ENCODE measurements around the gene RMDN2.
"Not testable (repeated sequence)": the region's sequence is repeated elsewhere in the genome, so short reads cannot be mapped to it uniquely, and the experiment has no call there.

RMDN2 gene

DNA sequence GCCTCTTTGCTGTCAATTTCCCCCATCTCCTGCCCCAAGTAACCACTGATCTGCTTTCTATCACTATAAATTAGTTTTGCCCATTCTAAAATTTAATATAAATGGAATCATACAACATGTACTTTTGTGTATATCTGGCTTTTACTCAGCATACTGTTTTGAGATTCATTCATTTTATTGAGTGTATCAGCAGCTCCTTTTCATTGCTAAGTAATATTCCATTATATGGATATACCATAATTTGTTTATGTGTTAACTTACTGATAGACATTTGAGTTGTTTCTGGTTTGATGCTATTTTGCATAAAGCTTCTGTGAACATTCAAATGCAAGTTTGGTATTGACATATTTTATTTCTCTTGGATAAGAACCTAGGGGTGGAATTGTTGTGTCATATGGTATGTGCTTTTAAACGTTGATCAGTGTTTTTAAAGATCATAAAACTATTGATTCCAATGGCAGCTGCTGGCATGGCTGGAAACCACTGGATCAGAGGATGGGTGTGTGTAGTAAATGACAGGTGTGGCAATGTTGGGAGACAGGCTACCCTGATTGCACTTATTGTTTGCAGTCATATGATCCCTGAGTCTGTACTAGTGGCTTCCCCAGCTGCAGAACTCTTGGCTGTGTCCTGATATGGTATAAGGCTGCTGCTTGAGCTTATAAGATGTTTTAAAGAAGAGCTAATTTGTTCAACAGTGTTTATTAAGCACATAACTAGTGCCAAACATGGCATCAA is 75.6 kb downstream of the RMDN2 start:
- no peak for DNase-seq

GRCh38 chr2:38010187-38010586 is 85.1 kb downstream of the RMDN2 start:
- not testable (repeated sequence) for DNase-seq

DNA sequence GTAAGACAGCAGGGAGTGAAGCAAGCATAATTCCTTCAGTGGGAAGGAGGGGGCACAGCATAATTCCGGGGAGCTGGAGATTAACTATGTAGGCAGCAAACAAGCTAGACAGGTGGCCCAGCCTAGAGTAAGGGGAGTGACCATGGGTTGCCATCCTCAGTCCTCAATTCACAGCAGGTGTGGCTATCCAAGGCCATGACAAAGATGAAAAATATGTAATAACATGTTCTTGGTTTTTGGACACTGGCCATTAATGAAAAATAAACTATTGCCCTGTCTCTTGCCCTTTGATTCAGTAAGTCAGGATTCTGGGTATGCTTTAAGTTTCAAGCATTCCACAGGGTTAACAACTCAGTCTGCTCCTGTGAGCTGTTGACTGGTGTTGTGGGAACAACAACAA is 85.9 kb downstream of the RMDN2 start:
- no peak for DNase-seq

GRCh38 chr2:38013158-38013752 is 88.2 kb downstream of the RMDN2 start:
- no peak for DNase-seq

DNA sequence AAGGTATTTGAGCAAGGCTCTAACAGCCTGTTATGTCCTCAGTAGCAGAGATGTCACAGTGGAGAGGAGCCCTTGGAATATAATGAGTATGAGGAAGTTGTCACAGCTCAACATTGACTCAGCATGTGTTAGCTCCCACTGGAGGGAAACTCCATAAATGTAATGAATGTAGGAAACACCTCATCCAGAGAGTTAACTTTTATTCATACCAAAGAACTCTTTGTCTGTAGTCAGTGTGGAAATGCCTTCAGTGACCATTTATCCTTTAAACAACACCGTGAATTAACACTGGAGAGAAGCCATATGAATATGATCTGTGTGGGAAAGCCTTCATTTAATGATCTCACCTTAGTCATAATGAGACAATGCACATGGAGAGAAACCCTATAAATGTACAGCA is 91.1 kb downstream of the RMDN2 start:
- DNase-seq: no peak

GRCh38 chr2:38017836-38018235 is 92.7 kb downstream of the RMDN2 start:
- DNase-seq: no peak

DNA sequence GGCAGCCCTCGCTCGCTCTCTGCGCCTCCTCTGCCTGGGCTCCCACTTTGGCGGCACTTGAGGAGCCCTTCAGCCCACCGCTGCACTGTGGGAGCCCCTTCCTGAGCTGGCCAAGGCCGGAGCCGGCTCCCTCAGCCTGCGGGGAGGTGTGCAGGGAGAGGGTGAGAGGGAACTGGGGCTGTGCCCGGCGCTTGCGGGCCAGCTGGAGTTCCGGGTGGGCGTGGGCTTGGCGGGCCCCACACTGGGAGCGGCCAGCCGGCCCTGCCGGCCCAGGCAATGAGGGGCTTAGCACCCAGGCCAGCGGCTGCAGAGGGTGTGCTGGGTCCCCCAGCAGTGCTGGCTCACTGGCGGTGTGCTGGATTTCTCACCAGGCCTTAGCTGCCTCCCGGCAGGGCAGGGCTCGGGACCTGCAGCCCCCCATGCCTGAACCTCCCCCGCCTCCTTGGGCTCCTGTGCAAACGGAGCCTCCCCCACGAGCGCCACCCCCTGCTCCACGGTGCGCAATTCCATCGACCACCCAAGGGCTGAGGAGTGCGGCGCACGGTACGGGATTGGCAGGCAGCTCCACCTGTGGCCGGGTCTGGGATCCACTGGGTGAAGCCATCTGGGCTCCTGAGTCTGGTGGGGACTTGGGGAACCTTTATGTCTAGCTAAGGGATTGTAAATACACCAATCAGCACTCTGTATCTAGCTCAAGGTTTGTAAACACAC is 95.4 kb downstream of the RMDN2 start:
- DNase-seq: not testable (repeated sequence)

DNA sequence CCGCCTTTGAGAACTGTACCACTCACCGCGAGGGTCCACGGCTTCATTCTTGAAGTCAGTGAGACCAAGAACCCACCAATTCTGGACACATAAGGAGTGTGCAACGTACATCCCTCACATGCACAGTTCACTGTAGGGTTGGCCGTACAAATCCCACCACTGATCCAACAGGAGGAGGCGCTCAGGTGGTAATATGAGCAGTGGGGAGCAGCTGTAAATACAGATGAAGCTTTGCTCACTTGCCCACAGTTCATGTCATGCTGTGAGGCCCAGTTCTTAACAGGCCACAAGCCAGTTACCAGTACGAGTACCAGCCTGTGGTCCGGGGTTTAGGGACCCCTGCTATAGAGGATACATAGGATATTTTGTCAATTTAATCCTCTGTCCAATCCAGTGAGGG is 96.5 kb downstream of the RMDN2 start:
- DNase-seq: no peak

DNA sequence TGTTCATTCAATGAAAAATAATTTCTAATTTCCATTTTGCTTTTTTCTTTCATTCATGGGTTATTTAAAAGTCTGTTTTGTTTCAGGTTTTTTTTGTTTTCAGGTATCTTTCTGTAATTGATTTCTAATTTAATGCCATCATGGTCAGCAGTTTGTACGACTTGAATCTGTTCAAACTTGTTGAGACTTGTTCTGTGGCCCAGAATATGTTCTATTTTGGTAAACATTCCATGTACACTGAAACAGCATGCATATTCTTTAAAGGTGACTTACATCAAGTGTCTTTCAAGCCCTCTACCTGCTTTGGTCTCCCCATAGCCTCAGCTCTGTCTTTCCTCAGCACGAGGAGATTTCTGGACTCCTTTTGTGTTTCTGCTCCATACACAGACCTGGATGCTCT is 101.8 kb downstream of the RMDN2 start:
- DNase-seq: no peak

DNA sequence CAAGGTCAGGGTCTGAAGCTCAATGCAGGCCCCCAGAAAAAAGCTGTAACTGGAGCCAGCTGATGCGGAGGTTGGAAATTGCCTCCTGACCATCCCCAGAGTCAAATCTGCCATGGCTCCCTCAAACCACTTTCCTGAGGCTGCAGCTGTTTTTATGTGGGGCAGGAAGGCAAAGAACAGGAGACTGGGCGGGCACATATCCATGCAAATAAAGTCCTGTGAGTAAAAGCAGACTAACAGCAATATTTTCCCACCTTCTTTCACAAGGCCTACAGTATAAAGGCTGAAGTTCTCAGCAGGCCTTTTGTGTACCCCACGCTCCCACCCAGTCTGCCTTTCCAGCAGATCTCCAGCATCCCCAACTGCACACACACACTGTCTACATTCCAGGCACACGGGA is 103.7 kb downstream of the RMDN2 start:
- DNase-seq: no peak

DNA sequence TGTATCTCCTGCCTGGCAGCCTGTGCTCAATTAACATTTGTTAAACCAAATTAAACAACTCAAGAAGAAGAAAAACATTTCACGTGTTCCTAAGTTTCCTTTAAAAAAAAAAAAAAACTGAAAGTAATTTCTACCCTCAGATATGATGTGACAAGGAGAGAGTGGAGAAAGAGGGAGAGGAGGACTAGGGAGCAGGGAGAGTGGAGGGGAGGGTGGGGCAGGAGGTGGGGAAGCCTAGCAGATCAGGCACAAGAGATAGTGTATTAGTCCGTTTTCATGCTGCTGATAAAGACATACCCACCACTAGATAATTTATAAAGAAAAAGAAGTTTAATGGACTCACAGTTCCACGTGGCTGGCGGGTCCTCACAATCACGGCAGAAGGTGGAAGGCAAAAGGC is 104.4 kb downstream of the RMDN2 start:
- DNase-seq: no peak

DNA sequence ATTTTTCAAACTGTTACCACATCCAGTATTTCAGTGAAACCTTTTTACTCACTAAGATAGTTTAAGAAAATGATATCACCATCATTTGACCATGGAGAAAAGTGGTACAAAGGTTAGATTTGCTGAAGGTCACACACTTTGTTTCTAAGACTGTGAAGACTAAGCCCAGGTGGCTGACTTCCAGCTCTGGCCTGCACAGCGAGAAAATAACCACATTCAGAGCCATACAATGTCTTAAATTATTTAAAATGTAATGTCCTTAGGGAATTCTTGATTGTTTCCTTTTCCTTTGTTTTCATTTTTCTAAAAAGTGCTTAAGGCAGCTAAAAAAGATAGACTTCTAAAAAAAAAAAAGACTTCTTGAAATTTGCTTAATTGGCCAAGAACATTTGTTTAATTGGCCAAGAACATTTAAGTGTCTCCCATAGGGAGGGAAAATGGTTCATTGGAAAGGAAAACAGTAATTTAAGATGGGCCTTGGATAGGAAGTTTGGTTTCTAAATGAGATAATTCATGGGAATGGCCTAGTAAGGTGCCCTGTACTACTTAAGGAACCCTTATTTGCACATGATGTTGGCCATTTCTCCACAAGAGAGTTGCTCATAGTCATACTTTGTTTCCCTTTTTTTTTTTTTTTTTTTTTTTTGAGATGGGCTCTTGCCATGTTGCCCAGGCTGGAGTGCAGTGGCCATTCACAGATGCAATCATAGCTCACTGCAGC is 105.7 kb downstream of the RMDN2 start:
- no peak for DNase-seq

DNA sequence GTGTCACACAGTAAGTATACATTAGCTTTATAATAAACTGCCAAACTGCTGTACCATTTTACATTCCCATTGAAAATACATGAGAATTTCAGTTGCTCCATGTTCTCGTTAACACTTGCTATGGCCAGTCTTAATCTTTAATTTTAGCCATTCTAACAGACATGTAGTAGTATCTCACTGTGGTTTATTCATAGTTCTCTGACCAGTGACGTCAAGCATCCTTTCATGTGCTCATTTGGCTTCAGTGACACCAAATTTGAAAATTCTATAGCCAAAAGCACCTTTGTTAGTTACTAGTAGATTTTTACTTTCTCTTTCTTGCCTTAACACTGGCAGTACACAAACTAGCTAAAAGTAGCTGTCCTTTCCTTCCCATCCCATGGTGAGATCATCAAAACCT is 107.9 kb downstream of the RMDN2 start:
- DNase-seq: no peak

DNA sequence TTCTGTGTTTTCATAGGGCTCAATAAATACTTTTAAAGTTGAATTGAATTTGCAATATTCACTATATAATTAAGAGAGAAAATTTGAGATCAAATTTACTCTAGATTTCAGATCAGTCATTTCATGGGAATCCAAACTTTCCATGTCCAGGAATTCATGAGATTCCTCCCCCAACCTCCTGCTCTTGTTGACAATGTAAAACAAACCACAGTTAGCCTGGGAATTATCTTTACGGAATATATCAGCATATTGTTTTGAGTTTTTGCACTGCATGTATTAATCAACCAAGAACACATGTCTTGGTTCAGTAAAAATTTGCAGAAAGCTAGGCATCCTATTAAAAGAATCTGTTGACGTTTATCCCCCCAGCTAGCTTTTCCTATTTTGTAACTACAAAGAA is 108.6 kb downstream of the RMDN2 start:
- no peak for DNase-seq

- no peak for DNase-seq
These were observed 110.9 kb downstream of the RMDN2 start for GRCh38 chr2:38035968-38036367.

DNA sequence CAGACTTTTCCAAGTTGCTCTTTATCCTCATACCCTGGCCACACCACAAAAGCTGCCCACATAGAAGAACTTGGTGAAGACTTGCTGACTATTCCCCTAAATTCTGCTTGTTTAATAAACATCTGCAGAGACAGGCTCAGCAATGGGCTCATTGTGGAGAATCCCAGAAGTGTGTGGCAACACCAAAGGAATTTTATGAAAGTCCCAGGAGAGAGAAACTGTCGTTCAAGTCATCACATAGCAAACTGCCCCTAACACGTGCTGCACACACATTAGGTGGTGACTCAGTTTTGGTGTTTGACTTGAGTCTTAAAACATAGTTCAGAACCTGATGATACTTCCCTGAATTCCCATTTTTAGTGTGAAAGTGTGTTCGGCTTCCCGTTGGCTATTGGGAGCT is 112.2 kb downstream of the RMDN2 start:
- DNase-seq: no peak

DNA sequence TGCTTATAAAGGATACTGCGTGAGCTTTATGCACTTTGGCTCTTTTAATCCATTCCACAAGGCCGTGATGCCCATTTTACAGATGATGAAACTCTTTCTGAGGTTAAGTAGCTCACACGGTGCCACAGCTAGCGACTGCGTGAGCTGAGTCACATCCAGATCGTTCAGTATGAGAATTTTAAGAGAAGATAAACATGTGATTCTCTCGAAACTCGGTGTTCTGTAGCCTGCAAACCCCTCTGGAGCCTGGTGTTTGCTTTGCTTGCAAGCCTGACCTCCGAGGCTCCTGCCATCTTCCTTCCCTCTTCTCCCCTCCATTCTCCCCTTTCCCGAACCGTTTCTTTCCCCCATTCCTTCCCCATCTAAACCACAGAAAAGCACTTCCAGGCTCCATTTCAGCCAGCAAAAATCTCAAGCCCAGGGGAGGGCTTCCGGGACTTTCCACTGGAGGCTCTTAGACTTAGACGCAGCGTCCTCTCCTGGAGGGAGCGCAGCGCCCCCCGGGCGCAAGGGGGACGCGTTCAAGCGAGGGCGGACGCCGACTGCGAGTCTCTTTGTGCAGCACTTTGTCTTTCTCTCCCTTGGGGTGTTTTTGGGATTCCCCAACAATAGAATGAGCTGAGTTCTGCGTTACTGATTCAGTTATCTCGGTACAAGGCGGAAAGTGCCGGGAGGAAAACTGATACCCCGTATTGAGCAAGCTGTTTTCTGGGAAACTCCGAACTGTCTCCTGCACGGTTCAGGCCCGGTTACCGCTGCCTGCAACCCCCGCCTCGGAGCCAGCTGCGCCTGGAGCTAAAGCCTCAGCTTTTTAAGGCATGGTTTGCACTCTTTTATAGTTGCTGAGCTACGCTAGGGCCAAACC is 112.9 kb downstream of the RMDN2 start:
- DNase-seq: peak; percentile 43

DNA sequence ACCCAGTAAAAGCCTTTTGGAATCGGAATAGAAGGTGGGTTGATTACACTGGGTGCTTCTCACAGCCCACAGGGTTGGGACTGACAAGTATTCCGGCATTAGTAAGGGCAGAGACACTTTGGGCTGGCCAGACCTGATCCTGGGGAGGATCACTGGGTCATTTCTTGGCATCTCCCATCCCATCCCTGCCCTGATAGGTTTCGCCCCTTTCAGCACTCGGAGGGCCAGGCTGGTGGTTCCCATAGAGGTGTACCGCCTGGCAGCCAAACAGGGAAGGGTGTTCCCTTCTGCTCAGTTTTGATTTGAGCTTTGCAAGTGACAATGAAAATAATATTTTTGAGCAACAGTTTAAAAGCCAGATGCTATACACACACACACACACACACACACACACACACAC is 113.6 kb downstream of the RMDN2 start:
- DNase-seq: no peak

GRCh38 chr2:38039121-38039910 is 114.2 kb downstream of the RMDN2 start:
- no peak for DNase-seq

DNA sequence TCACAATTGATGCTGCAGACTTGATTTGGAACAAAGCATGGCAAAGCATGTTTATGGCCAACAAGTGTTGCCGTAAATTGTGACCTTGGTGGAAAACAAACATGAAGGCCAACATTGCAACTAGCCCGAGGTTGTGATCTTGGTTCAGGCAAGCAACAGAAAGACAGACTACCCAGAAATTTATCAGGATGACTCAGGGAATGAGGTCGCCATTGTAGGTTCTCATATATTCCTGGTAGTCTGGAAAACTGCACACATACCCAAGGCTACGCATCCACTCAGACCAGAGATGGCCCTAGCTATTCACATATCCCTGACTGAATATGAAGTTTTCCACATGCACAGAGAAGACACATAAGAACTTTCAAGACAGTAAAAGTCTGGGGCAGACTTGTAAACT is 120.7 kb downstream of the RMDN2 start:
- DNase-seq: no peak

DNA sequence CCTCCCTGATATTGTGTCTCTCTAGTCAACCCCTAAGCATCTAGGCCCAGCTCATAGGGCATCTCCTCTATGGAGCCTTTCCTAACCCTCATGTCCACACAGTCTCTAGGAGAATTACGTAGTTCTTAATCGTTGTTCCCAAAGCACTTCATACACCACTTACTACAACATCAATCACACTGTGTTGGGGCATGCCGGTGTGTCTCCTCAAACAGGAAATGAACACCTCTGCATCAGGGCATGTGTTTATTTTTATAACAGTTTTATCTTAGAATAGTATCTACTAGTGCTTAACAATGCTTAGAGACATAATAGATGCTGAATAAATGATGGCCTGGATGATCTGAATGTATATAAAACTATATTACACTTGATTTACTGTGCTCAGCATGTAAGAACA is 131.1 kb downstream of the RMDN2 start:
- DNase-seq: no peak

All from hematopoietic multipotent progenitor cell treated with erythropoietin and hydrocortisone succinate and interleukin-3 and kit ligand, for 6 days (in vitro differentiated cells).